GM12892 (cell line): ENCODE measurements around the gene ZSCAN10.
"Not testable (repeated sequence)": the region's sequence is repeated elsewhere in the genome, so short reads cannot be mapped to it uniquely, and the experiment has no call there.

Source experiments
- DNase-seq: peaks from one replicate; pipeline ENCODE4 v3.0.0; 2011; ENCODE audit not compliant: insufficient read length
- FAIRE-seq: peaks from 2 replicates; lab custom pipeline; 2011; peaks lifted over from hg19 to GRCh38; lab: Jason Lieb, UNC
- POLR2A ChIP-seq: IDR thresholded peaks from 2 replicates; pipeline ENCODE4 v1.6.1; 2011; ENCODE audit warnings: low read depth, low read length, control low read depth
- POLR2AphosphoS5 ChIP-seq: IDR thresholded peaks from 2 replicates; pipeline ENCODE4 v1.6.1; 2011; ENCODE audit warnings: low read depth, low read length, control low read depth
- TAF1 ChIP-seq: IDR thresholded peaks from 2 replicates; pipeline ENCODE4 v1.6.1; 2011; ENCODE audit warnings: low read depth, mild to moderate bottlenecking, control low read depth, low read length, borderline replicate concordance

The ZSCAN10 gene

DNA sequence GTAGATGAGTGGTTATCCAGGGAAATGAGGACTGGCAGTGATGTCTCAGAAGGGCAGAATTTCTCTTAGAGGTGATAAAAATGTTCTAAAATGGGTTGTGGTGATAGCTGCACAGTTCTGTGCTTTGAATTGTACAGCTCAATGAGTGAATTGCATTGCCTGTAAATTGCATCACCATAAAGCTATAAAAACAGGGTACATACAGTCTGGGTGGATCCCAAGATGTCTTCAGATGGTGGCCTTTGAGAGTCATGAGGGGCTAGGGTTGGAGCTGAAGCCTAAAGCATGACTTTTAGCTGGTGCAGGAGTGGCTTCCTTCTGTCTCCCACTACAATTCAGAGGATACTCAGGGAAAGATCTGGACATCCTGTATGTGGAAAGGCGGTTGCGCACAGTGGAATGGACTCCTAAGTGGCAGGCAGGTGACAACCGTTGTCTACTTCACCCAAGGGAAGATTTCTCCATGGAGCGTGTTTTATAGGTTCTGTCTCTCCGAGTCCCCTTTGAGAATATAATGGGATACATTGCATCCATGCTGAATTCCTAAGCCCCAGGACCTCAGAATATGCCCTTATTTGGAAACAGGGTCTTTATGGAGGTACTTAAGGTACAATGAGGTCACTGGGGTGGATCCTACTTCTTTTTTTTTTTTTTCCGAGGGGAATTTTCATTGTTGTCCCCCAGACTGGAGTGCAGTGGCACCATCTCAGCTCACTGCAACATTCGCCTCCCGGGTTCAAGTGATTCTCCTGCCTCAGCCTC lies 35.3 kb downstream of the ZSCAN10 start:
- no peak for TF ChIP-seq TAF1
- TF ChIP-seq POLR2A: no peak
- no peak for TF ChIP-seq POLR2AphosphoS5
- no peak for FAIRE-seq
- DNase-seq: no peak

DNA sequence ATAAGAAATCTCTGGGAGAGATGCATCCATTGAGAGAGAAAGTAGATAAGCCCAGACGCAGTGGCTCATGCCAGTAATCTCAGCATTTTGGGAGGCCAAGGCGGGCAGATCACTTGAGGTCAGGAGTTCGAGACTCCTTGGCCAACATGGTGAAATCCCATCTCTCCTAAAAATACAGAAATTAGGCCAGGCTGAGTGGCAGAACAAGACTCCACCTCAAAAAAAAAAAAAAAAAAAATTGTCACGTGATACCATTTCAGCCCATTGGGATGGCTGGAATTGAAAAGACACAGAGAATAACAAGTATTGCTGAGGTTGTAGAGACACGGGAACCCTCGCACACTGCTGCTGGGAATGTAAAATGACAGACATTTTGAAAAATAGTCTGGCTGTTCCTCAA lies 36.5 kb downstream of the ZSCAN10 start:
- TF ChIP-seq POLR2A (no peak), POLR2AphosphoS5 (no peak), TAF1 (no peak)
- DNase-seq (no peak), FAIRE-seq (no peak)

DNA sequence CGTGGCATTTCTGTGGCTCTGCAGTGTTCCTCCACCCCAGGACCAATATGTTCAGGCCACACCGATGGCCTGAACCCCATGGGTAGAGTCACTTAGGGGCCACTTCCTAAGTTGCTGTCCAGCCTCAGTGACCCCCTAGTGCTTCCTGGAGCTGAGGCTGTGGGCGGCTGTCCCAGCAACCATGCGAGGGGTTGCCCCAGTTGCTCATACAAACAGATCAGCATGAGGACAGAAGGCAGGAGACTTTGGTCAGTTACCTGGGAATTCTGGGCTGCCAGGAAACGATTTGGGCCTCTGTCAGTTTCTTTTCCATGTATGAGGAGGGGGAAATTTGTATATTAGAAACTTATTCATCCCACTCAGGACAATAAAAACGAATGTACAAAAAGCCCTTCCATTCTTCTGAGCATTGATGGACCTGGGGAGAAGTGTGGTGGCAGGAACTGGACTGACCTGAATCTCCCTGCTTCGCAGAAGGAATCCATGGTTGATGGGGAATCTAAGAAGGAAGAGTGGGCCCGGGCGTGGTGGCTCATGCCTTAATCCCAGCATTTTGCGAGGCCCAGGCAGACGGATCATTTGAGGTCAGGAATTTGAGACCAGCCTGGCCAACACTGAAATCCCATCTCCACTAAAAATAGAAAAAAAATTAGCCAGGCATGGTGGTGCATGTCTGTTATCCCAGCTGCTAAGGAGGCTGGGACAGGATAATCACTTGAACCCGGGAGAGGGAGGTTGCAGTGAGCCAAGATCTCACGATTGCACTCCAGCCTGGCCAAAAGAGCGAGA lies 38.6 kb downstream of the ZSCAN10 start:
- DNase-seq (no peak), FAIRE-seq (no peak)
- TF ChIP-seq POLR2AphosphoS5: no peak
- no peak for TF ChIP-seq POLR2A
- no peak for TF ChIP-seq TAF1

DNA sequence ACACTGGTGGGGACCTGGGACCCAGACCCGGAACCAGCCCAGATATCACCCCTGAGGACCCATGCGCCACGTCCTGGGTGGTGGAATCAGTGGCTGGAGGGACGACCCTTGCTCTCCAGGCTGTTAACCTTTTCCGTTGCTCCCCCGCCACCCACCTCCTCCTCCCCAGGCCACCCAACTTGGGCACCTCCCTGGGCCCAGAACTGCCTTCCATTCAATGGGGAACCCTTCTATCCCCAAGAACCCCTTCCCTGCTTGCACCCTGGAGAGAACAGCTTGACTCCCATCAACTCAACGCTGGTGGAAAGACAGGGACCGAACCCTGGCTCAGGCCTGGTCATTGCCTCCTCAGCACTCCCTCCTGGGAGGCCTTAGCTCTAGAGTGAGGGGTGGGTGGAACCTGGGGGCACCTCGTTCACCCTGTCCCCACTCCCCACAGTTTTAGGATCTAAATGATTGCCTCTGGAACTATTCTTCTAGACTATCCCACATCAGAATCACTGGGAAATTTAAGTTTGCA lies 39.3 kb downstream of the ZSCAN10 start:
- TF ChIP-seq POLR2A (no peak), POLR2AphosphoS5 (no peak), TAF1 (no peak)
- no peak for FAIRE-seq
- DNase-seq: no peak

DNA sequence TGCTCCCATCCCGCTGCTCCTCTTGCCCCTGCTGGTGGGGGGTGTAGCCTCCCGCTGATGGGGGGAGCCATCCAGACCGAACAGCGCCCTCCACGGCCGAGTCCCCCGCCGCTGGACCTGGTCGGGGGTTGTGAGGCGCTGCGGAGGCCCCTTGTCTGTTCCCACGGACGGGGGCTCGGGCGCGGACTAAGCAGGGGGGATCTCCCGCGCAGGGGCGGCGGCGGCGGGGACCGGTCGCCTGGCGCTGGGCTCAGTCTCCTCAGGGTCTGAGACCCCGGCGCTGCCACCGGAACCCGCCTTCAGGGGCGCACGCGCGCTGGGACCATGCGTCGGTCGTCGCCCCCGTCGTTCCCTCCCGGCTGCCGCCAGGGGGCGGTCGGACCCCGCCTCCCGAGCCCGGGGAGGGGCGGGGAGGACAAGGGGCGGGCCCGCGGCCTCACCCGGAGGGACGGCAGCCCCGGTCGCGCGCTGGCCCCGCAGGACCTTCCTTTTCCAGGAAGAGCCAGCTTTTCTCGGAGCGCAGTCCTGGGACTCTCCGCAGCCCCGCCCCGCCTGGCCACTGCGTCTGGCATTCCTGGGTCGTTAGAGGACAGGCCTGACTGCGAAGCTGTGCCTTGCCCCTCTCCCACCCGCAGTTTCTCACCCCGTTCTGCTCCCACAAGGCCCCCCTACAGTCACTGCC lies 39.9 kb downstream of the ZSCAN10 start:
- no peak for TF ChIP-seq TAF1
- TF ChIP-seq POLR2A: peak; percentile 40; the same call in 1 of the 2 replicates
- no peak for TF ChIP-seq POLR2AphosphoS5
- DNase-seq (peak; percentile 95), FAIRE-seq (peak; percentile 88)

DNA sequence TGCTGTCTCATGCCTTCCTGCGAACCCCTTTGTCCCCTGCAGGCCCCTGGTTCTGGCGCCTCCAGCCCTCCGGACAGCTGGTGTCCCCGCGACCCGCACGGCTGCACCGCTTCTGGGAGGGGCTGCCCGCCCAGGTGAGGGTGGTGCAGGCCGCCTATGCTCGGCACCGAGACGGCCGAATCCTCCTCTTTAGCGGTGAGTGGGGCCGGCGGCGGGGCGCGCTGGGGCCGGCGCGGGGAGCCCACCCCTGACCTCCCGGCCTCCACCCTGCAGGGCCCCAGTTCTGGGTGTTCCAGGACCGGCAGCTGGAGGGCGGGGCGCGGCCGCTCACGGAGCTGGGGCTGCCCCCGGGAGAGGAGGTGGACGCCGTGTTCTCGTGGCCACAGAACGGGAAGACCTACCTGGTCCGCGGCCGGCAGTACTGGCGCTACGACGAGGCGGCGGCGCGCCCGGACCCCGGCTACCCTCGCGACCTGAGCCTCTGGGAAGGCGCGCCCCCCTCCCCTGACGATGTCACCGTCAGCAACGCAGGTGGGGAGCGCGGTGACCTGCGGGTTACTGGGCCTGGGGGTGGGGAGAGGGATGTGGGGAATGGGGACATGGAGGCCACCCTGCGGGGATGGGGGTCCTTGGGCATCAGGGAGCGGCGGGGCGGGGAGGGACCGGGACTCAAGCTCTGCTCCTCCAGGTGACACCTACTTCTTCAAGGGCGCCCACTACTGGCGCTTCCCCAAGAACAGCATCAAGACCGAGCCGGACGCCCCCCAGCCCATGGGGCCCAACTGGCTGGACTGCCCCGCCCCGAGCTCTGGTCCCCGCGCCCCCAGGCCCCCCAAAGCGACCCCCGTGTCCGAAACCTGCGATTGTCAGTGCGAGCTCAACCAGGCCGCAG lies 40.7 kb downstream of the ZSCAN10 start:
- FAIRE-seq (no peak), DNase-seq (no peak)
- no peak for TF ChIP-seq POLR2AphosphoS5
- TF ChIP-seq TAF1: no peak
- TF ChIP-seq POLR2A: no peak

DNA sequence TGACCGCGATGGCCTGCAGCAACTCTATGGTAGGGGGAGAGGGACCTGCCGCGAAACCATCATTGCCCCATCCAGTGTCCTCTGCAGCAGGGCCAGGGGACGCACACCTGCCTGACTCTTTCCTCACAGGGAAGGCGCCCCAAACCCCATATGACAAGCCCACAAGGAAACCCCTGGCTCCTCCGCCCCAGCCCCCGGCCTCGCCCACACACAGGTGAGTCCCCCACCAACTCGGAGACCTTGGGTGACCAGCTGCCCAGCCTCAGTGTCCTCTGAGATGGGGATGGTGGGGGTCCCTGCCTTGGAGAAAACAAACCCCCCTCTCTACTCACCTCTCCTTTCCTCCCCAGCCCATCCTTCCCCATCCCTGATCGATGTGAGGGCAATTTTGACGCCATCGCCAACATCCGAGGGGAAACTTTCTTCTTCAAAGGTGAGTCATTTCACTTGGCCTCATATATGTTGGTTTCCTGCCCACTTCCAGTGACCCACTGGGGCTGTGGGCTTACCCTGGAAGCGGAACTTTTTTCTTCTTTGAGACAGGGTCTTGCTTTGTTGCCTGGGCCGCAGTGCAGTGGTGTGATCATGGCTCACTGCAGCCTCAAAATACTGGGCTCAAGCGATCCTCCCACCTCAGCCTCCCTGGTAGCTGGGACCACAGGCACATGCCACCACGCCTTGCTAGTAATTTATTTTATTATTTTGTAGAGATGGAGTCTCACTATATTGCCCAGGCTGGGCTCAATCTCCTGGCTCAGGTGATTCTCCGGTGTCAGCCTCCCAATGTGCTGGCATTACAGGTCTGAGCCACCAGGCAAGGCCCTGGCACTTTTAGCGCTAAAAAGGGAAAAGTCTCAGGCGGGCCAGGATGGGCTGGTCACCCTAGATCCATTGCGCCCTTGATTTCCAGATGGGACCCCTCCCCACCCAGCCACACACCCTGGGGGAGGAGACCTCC lies 41.6 kb downstream of the ZSCAN10 start:
- DNase-seq (no peak), FAIRE-seq (no peak)
- TF ChIP-seq POLR2A: no peak
- no peak for TF ChIP-seq TAF1
- TF ChIP-seq POLR2AphosphoS5: no peak

DNA sequence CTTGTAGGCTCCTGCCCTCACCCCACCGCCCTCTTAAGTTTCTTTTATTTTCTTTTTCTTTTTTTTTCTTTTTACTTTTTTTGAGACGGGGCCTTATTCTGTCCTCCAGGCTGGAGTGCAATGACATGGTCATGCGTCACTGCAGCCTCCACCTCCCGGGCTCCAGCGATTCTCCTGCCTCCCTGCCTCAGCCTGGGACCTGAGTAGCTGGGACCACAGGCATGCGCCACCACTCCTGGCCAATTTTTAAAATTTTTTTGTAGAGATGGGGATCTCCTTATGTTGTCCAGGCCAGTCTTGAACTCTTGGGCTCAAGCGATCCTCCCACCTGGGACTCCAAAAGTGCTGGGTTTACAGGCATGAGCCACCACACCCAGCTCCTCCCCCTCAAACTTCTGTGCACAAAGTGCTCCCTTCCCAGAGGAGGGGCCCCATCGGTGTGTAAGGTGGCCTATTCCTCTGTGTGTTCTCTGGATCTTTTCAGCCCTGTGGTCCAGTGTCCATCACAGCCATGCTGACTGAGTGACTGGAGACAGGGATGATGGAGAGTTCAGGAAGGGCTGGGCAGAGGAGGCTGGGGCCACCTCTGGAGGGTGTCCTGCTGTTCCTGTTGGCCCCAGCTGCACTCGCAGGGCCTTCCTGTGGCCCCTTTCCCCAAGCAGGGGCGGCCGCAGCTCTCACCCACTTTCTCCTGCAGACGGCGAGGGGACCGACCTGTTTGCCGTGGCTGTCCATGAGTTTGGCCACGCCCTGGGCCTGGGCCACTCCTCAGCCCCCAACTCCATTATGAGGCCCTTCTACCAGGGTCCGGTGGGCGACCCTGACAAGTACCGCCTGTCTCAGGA lies 42.5 kb downstream of the ZSCAN10 start:
- no peak for FAIRE-seq
- TF ChIP-seq POLR2A (no peak), TAF1 (no peak), POLR2AphosphoS5 (no peak)

DNA sequence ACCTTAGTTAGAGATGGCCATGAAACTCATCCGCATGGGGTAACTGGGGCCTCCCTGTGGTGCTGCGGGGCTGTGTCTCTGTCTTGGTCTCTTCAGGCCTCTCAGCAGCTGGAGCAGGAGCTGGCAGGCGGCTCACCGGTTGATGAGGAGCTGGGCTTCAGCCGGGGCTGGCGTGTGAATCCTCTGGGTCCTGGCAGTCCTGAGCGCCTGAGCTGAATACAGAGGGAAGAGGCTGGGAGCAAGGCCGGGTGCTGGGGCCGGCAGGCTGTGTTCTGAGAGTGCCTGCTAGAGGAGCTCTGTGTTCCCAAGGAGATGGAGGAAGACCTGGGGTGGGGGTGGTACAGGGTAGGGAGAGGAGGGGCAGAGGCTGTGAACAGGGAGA lies 43.4 kb downstream of the ZSCAN10 start:
- not testable (repeated sequence) for DNase-seq
- peak; percentile 5 for FAIRE-seq

More for the DNA sequence above, 42.5 kb downstream of the ZSCAN10 start:
- DNase-seq: no peak

DNA sequence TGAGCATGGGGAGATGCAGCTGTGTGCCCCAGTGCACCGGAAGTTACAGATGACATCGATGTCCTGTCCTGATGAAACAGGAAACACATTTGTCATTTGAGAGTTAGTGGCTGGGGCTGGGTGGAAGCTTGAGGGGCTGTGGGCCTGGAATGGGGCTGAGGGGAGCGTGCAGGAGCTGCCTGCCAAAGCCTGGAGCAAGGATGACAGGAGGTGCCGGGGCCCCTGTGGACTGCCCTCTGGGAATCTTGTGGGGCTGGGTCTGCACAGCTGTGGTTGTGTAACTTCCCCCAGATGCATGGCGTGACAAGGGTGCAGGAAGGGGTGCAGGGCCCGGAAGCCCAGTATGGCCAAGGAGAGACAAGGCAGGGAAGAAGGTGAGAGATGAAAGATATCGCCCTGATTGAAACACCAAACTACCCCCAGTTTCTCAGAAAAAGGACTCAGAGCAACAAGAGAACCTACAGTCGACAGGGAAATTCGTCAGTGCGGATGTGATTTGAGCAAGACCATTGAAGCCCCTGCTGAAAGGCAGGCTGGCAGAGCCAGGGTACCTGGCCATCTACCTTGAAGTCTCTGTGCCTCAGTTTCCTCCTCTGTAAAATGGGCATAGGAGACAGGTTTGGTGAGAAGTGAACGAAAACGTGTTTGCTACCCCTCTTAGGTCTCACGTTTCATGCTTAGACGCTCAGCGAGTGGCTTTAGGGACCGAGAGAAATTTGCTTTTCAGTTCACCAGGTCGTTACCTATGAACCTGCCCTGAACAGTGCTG lies 43.9 kb downstream of the ZSCAN10 start:
- FAIRE-seq (peak; percentile 72), DNase-seq (no peak)
- TF ChIP-seq POLR2A: no peak
- no peak for TF ChIP-seq TAF1
- TF ChIP-seq POLR2AphosphoS5: no peak

DNA sequence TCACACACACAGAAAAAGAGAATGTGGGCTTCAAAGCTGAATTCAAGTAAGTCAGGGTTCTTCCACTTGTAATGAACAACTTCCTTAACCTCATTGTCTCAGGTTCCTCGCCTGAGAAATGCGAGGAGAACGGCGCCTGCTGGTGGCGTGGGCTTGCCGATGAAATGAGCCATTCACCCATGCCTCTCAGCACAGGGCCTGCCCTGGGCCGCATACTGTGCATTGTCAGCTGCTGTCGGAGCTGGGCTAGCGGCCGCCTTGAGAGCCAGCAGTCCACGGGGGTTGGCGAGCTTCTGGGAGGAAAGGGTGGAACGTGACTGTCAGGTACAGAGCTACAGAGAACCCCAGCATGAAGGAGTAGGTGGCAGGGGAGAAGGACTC lies 45.8 kb downstream of the ZSCAN10 start:
- FAIRE-seq: peak; percentile 96
- DNase-seq: not testable (repeated sequence)

DNA sequence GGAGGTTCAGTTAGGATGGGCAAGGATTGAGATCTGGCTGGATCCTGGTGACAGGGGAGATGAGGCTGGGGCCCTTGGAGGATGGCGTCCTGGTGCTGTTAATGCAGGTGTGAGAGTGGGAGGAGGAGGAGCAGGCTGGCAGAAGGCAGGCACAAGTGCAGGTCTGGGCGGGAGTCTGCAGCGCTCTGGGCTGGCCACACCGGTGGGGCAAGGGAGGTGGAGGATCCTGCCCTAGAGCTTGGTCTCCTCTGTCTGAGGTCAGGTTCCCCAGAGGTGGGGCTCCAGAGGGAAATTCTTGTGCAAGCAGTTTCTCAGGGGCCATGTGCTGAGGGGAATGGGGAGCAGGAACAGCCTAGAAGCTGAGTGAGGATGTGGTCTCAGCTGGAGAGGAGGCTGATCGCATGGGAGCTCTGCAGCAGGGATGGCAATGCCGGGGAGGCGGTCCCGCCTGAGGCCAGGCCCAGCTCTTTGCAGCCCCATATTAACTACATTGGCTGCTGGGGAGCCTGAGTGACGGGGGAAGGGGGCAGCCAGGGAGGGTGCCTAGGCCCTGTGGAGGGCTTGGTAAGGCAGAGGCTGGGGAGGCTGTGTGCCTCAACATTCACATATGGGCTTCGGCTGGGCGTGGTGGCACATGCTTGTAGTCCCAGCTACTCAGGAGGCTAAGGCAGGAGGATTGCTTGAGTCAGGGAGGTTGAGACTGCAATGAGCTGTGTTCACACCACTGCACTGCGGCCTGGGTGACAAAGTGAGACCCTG lies 46.3 kb downstream of the ZSCAN10 start:
- FAIRE-seq: peak; percentile 48
- DNase-seq: not testable (repeated sequence)
